HG03045 (cell line): Measurements from ENCODE around the gene C1QL4.

Source experiments
- ATAC-seq: cut with Tn5 transposase; IDR thresholded peaks from one replicate; pipeline ENCODE4 v1.9.1; 2021; ENCODE audit warnings: mild to moderate bottlenecking, moderate library complexity; ENCODE audit not compliant: unreplicated experiment

The C1QL4 gene

DNA sequence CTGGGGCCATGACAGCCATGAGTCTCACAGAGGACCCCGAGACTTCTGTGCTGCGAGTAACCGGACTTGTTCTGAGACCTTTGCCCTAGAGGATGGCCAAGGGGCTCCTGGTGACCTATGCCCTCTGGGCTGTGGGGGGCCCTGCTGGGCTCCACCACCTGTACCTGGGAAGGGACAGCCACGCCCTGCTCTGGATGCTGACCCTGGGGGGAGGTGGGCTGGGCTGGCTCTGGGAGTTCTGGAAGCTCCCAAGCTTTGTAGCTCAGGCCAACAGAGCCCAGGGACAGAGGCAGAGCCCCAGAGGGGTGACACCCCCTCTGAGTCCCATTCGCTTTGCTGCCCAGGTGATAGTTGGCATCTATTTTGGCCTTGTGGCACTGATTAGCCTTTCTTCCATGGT lies 11.8 kb upstream of the C1QL4 start:
- no peak for ATAC-seq

GRCh38 chr12:49347311-49348193 lies 10.6 kb upstream of the C1QL4 start:
- peak; percentile 58 for ATAC-seq

DNA sequence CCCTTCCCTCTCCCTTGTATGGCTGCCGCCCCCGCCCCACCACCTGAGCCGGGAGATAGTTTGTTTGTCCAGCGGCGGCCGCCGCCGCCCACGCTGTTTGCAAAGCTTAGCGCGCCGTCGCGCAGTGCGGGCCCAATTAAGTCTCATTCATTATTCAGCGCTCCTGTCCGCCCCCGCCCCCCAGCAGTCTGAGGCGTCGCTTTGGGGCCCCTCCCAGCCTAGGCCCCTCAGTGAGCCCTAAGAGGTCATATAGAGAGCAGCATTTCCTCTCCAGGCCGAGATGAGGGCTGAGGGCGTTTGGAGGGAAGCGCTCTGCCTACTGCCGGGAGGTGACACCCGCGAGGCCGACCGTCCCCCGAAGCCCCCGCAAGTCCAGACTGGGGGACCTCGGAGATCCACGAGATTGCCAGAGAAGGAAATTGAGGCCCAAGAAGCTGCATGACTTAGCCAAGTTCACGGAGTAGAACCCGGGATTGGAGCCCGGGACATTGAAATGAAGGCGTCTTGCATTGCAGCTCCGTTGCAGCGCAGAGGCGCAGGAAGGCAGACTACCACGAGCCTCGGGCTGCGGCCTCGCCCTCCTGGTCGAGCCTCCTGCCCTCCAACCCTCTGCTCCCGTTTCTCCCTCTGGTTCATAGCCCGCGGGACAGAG lies 9.8 kb upstream of the C1QL4 start, which contains the start of gene DNAJC22:
Gene DNAJC22, plus strand, starts transcription at position 230 of the 652 bp plus-strand sequence. CDS start 1,985 bp downstream, outside the sequence.
- ATAC-seq, result no peak

GRCh38 chr12:49345825-49346658 lies 9.1 kb upstream of the C1QL4 start:
- no peak for ATAC-seq

DNA sequence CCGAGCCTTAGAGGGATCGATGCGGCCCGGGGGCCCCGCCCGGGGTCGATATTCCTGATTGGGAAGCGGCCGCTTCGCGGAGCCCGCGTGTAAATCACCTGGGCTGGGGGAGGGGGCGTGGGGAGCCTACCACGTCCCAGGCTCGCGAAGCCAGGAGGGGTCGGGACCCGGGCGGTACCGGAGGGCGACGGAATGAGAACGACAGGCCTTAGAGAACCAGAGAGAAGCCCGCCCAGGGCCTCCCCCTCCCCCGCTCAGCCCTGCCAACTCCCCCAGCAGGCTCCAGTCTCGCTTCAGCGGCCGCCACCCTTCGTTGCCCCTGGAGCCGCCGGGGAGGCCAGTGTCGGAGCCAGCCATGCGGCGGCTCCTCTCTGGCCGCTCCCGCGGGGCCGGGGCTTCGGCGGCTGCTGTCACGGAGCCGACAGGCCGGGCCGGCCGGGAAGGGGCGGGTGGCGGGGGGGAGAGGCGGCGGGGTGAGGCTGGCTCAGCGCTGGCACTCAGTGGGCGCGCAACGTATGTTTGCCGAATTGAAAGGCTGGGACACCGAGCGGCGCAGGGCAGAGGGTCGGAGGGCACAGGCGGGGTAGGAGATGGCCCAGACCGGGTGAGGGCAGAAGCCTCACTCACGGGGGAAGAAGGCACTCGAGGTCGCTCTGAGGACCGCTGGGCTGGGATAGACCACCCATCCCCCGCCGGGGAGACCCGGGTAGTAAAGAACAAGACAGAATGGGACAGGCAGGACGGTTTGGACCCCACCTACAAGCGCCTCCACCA lies 8.2 kb upstream of the C1QL4 start:
- no peak for ATAC-seq

- ATAC-seq, result no peak
Observed at GRCh38 chr12:49344486-49345050, 7.6 kb upstream of the C1QL4 start.

DNA sequence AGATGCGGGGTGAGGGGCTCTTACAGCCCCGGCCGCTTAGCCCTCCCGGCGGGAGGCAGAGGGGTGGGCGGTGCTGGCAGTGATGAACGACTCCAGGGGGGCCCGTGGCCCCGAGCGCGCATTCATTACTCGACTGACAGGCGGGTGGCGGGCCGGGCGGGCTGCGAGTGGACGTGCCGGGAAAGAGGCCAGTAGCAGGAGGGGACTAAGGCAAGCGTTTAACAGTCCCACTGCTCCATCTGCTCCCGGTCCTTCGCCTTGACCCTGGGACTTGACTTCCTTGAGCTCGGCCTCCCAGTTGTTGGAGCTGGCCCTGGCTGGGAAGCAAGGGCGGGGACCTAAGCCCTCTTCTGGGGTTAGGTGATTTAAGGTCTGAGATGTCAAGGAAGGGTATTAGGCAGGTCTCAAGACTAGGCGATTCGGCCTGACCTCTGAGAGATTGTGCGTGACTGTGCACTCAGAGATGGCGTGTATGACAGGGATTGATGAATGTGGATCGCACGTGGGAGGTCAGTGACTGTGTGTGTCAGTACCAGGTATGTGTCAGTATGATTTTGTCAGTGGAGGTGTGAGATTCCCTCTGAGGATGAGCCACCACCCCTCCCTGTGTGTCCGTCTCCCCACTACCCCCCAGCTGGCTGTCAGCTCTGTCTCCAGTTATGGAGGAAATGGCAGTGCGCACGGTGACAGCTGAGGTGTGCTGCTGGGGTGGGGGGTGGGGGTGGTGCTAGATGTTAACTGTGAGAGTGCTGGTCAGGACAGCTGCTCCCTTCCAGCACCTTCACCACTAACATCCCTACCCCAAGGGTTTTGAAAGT lies 6.1 kb upstream of the C1QL4 start:
- no peak for ATAC-seq

DNA sequence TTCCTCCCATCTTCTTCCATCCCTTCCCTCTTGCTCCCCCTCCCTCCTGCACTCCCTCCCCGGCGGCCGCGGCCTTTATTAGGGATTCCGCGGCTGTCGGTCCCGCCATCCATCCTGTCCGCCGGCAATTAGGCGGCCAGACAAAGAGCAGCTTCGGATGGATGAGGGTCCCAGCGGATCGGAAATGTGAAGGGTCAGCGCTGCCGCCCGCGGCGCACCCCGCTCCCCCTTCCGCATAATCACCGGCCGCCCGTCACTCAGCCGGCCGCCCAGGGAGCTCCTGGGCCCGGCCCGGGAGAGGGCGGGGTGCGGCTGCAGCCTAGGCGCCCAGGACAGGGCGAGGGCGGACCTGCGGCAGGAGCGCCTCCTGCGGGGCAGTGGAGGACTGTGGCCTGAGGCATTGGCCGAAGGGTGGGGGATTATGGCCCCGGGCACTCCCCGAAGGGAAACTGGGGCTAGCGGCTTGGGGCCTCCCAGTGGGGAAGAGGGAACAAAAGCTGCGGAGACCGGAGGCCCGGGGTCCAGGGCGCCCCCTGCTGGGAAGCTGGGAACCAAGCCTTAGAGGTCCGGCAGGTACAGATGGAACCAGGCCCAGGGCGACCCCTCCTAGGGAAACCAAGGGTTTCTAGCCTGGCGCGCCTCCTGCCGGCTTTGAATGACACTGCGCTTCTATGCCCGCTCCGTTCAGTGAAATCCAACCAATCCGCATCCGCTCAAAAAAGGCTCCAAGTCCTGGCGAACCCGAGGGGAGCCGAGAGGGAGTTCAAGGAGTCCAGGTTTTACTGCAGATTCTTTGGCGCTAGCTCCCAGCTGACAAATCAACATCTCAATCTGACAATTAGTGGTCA lies 5.3 kb upstream of the C1QL4 start:
- peak; percentile 61 for ATAC-seq

- ATAC-seq, result no peak
Observed at GRCh38 chr12:49341777-49342065, 4.7 kb upstream of the C1QL4 start.

DNA sequence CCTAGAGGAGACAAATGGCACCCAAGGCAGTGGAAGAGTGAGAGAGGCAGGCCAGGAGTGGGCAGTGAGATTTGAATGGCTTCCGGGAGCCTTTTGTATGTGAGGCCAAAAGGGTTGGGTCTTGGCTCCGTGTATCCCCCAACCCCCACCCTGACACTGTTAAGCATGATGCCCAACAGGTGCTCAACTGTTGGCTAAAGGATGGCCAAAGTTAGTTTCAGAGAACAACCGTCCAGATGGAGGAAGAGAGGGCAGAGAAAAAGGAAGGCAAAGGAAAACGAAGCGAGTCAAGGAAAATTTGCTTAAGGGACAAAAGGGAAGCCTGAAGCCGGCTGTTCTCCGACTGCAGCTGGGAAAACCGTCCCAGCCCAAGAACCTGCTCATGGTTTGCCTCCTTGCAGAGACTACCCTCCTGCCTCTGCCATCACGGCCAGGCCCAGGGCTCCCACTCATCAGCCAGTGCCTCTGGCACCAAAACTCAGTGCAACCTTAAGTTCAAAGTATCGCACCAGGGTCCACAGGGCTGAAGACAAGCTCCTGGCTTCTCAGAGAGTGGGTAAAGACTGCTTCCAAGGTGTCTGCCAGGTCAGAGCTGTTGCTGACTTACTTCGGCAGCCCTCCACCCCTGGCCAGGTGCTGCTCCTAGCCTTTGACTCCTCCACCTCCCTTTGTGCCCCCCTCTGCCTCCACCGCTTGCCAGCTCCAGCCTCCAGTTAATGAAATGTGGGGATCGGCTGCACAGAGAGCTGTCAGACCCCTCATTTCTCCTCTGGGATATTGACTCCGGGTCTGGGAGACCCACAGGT lies 4.2 kb upstream of the C1QL4 start:
- ATAC-seq, result no peak

DNA sequence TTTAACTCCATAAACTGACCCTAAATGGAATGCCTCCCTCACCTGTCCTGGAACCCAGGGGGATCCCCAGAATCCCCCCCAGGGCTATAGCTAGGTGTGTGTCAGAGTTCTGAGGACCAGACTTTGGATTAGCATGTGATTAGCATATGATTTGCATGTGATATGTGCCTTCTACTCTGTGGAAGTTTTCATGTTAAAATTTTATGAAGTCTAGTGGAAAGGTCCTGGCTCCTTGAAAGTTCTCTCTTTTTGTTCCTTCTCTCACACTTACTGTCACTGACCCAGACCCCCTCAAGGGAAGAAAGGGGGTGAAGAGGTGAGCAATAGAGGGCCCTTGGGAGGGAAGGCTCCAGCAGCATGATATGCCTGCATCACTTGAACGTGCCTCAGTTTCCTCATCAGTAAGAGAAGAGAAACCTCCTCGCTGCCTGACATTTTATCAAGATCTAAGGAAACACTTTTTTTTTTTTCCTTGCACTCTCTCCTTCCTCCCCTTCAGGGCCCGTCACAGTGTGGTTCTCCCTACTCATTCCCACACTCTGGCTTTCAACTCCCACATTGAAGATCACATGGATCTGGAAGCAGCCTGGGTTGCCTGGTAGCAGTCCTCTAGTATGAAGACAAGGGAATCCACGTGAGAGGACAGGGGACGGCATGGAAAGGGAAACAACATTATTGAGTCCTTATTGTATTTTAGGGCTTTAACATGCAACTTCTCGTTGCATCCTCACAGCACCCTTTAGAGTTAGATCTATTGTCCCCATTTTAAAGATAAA lies 3.3 kb upstream of the C1QL4 start:
- no peak for ATAC-seq

DNA sequence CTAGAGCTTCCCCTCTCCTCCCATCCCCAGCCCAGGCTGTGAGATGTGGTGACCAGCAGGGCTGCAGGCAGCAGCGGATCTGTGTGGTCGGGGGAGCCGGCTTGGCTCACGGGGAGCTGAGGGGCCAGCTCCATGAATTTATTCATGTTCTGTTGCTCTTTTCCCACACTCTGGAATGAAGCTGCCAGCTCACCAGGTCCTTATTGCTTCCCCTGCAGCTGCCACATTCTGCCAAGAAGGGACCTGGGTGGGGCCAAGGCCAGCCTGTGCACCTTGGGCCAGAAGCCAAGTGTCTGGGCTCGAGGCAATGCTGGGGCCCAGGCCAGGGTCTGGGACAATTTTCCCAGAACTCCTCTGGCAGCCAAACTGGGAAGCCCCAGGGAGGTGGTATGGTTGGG lies 2.5 kb upstream of the C1QL4 start:
- no peak for ATAC-seq

- no peak for ATAC-seq
Observed at GRCh38 chr12:49338830-49339463, 2.0 kb upstream of the C1QL4 start.

DNA sequence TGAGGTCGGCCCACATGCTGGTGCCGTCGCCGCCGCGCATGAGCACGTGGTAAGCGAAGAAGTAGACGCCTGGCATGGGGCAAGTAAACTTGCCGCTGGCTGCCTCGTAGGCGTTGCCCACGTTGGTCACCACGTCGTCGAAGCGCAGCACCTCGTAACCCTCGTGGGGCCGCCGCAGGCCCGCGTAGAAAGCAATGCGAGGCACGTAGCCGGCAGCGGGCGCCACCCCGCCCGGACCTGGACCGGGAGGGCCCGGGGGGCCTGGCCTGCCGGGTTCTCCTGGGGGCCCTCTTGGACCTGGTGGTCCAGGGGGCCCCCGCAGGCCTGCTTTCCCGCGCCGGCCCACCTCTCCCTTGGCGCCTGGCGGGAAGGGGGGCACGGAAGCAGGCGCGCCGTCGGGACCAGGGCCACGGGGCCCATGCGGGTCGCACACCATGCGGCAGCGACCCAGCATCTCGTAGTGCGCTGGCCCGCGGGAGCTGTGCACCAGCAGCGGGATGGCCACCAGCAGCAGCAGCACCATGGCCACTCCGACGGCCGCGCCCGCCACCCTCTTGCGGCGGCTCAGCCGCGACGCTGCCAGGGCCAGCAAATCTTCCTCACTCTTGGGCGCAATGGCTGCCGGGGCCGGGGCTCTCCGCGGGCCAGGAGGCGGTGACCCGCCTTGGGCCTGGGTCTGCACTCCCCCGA lies 888 bp downstream of the C1QL4 start:
- ATAC-seq, result no peak

DNA sequence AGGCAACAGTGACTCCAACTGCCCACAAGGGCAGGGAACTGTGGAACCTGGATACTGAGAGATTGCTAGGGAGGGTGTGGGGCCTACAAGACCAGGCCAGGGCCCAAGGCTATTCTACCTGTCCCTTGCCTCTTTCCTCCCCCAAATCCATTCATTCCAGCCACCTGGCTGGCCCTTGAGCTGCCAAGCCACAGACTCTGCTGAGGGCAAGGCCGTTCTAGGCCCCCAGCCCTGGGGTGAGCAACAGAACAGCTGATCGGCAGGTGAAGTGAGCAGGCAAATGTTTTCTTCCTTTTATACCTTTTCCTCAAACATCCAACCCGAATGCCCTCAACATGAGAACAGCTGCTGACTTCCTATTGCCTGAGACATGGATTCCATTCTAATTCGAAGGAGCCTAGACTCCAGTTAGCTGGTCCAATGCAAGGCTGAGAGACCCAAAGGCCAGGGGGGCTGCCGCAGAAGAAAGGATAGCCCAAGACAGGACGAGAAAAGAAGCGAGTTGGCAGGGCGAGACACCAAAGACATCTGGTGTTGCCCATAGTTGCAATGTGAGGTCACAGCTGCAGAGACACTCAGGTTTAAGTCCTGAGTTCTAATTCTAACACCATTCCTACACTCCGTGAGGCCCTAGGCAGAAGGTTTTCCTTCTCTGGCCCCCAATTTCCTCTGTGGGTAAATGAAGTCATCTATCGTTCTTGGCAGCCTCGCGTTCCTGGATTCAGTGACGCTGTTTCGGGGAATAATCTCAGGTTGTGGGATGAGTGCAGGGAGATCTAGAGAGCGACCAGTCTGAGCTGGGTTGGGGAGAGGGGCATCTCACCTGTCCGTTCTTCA lies 1.7 kb downstream of the C1QL4 start:
- ATAC-seq, result no peak
